Measurements from ENCODE around the gene NGEF.
"Not testable (repeated sequence)": the region's sequence is repeated elsewhere in the genome, so short reads cannot be mapped to it uniquely, and the experiment has no call there.

NGEF gene

DNA sequence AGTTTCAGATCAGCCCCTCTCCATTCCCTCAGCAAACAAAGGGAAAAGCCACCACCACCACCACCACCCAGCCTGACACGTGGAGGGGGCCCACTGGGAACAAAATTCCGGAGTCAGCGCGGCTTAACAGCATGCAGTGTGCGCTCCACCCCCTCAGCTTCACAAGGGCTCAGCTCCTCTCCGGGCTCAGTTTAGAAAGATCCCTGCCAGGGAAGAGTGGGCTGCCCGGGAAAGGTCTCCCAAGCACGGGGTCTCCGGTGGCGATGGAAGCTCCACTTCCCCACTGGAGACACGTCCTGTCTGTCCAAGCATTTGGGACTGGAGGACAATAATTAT is 87.3 kb downstream of the NGEF start:
- no peak for DNase-seq

DNA sequence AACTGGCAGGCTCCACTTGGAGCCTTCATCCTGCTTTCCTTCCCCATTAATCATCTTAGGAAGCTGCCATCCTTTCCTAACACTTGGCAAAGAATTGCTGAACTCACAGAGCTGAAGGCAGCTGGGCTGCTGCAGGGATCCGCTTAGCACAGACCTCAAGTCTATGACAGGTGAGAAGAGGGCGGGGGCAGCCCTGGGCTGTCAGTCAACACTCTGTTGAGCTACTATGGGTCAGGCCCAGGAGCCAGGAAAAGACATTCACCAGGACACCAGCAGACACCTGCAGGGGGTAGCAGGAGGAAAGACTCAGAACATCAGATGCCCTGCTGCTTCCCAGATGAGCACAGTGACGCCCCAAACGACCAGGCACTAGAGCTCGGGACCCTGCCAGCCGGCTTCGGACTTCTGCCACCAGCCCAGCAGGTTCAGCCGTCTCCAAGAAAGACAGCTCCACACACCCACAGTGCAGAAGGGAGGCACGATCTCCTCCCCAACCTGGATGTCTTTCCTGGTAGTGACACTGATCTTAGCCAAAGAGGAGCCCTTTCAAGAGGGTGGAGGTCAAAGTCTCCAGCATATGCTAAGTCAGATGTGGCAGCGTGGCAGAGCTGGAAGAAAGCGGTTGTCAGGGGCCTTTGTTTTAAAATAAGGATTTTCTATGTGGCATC is 87.8 kb downstream of the NGEF start:
- DNase-seq: no peak

DNA sequence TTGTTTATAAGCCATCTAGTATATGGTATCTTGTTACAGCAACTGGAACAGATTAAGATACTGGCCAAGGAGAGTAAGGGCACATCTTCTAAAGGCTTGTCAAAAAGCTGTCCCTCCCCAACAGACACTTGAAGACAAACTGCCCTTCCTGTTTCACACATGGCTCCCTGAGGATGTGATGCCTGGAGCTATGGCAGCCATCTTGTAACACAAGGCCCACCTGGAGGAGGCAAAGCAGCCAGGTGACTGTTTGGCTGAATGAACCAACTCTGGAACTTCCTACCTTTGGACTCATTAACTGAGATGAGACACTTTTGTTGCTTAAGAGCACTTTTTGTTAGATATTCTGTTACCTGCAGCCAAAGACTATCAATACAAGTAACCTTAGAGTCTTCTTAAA is 88.6 kb downstream of the NGEF start:
- DNase-seq: no peak

DNA sequence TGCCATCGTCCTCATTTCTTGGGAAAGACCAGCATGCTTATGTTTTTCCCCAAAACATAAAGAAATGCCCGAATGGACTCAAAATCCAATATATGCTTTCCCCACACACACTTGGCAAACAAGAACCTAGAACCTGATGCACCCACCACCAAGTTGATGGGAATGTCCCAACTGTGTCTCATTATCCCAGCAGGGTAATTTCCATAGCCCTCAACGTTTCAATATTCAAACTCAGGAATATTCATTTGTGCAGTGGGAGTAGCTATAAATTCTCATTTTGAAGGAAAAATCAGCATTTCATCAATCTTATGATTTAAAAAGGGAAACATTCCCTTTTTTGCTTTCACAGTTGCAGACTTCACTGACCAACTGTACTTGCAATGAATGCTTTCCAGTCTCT is 92.3 kb downstream of the NGEF start:
- DNase-seq: no peak

DNA sequence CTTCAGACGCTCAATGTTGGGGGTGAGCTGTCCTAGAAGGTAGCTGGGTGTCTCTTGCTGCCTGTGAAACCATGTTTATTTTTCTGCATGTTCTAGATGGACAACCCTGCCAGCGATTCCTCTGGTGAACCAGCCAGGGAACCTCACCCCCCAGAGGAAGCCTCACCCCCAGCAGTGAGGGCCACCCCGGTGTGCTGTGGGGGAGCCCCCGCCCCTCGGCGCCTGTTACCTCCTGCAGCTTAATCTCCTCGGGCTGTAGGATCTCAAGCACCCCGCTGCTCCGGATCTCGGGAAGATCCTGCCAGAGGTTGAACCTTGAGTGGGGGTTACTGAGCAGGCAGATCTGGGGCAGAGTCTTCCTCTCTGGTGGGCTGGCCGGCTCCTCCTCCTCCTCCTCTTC is 93.0 kb downstream of the NGEF start:
- DNase-seq: no peak

DNA sequence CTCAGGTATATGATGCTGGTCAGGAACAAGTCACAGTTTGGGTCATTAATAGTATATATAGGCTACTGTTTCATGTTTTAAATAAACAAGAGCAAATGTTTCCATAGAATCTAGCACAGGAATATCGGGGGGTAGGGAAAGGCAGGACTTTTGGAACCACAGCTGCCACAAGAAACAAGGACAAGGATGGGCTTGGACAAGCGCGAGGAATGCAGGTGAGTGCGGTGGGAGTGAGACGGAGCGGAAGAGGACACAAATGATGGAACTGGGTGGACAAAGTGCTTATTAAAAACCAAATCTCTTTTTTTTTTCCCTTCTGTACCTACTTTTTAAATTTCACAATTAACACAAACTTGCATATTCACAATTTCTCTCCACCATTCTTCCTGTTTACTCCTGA is 93.9 kb downstream of the NGEF start:
- DNase-seq: no peak

DNA sequence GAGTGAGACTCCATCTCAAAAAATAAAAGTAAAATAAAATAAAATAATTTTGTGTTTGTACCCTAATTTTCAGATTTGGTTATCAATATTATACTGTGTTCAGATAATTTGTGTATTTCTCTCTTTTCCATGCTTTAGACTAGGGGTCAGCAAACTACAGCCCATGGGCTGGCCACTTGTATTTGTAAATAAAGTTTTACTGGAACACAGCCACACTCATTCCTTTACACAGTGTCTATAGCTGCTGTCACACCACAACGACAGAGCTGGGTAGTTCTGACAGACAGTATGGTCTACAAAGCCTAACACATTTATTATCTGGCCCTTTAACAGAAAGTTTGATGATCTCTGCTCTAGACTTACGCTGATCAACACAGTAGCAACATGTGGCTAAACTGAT is 99.2 kb downstream of the NGEF start:
- no peak for DNase-seq

DNA sequence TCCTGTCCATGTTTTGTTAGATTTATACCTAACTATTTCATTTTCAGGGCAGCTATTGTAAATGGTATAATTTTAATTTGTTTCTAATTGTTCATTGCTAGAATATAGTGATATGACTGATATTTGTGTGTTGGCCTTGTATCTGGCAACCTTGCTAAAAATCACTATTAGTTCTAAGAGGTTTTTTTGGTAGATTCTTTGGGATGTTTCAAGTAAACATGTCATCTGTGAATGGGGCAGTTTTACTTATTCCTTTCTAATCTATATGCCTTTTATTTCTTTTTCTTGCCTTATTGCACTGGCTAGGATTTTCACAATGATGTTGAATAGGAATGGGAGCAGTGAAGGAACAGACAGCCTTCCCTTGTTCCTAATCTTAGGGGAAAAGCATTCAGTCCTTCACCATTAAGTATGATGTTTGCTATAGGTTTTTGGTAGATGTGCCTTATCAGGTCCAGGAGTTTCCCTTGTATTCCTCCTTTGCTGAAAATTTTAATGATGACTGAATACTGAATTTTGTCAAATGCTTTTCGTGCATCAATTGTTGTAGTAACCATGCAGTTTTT is 101.3 kb downstream of the NGEF start:
- DNase-seq: no peak

DNA sequence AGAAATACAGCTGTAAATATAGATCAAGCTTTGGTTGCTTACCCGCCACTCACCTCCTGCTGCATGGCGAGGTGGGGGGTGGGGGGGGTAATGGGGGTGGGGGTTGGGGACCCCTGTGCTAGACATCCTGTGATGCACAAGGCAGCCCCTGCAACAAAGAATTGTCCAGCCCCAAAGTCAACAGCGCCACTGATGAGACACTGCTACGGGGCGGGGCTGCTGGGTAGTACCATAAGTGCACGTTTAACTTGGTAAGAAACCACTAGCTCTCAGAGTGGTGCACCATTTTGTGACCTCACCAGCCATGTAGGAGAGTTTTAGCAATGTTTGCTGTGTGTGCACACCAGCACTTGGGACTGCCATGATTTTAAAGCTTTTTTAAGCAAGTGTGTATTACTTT is 102.7 kb downstream of the NGEF start:
- DNase-seq: no peak

DNA sequence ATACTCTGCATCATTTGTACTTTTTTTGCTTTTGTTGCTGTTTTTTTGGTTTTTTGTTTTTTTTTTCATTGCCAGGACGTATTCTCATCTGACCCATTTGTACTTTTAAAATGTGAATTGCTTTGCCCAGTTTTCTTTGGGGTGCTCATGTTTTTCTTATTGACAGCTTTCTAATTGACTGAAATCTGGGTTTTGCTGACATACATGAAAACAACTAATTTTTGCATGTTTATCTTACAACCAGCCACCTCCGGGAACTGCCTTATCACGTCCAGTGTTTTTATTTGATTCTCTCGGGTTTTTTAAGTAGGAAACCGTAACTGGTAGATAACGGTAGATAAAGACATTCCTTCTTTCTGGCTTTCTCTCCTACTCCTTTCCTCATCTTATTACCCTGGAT is 104.4 kb downstream of the NGEF start:
- no peak for DNase-seq

DNA sequence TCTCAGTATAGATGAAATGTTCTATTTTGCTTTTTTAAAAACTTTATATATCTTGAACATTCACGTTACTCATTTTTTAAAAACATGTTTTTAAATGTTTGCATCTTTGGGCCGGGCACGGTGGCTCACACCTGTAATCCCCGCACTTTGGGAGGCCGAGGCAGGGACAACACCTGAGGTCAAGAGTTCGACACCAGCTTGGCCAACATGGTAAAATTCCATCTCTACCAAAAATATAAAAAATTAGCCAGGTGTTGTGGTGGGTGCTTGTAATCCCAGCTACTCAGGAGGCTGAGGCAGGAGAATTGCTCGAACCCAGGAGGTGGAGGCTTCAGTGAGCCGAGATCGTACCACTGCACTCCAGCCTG is 105.4 kb downstream of the NGEF start:
- DNase-seq: not testable (repeated sequence)

DNA sequence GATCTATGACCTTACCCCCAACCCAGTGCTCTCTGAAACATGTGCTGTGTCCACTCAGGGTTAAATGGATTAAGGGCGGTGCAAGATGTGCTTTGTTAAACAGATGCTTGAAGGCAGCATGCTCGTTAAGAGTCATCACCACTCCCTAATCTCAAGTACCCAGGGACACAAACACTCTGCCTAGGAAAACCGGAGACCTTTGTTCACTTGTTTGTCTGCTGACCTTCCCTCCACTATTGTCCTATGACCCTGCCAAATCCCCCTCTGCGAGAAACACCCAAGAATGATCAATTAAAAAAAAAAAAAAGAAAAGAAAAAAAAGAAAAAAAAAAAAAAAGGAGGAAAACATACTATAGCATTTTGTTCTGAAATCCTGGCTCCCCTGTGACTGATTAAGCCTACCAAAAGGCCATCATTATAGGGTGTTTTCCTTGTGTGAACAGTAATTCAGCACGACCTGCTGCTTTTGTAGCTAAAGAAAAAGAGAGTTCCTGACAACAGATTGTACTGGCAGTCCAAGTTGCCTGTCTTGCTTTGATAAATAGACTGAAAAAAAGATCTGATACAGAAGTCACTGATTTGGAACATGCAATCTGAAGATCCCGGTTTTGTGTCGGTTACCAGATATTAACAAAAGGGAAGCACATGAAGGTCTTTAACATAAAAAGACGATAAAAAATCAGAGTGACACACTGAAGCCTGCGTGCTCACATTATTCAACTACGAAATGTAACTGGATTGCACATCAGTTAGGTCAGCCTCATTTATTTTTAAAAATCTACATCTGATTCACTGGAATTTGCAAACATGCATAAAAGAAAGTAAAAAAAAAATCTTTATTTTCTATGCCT is 106.0 kb downstream of the NGEF start:
- not testable (repeated sequence) for DNase-seq

DNA sequence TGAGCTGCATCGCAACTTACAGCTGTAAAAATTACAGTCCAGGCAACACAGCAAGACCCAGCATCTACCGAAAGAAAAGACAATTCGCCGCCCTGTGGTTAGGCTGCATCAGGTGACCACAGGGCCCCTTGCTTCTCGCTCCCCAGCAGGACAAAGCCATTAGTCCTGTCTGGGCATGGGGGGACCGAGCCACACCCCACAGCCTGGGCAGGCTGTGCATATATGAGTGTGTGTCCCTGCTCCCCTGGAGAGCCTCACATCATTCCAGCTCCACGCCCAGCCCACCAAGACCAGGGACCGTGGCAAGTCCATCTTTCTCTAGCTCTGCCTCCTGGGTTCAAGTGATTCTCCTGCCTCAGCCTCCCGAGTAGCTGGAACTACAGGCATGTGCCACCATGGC is 109.1 kb downstream of the NGEF start:
- no peak for DNase-seq

DNA sequence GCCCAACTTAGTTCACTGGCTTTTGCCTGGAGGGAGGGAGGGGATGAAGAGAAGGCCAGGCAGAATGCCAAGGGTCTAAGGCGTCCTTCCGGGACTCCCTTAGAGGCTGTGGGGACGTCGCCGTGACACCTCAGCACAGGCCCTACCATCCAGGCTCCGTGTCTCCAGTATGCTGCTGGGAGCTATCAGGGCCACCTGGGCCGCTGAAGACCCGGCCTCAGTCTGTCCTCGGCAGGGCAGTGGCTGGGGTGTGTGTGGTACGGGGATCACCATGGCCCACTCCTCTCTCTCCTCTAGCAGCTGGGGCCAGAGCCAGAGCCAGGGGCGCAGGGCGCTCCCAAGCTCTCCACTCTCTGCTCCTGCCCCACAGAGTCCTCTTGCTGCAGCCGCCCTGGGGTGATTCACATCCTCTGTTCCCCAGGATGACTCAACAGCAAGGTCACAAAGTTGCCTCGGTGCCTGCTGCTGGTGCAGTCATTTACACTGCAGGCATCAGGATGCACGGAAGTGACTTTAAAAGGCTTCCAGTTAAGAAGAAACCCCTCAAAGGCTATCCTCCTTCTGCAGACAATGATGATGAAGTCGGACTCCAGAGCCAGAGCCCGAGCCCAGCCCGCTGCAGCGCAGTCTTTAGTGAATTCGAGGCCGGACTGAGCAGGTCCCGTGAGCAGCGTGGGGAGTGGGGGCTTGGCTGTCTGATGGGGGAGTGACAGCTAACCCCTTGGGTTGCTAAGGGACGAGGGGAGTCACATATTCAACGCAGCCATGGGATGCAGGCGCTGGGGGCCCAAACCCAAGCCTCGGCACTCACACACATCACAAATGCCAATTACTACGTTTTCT is 111.1 kb downstream of the NGEF start:
- peak; percentile 29 for DNase-seq

DNA sequence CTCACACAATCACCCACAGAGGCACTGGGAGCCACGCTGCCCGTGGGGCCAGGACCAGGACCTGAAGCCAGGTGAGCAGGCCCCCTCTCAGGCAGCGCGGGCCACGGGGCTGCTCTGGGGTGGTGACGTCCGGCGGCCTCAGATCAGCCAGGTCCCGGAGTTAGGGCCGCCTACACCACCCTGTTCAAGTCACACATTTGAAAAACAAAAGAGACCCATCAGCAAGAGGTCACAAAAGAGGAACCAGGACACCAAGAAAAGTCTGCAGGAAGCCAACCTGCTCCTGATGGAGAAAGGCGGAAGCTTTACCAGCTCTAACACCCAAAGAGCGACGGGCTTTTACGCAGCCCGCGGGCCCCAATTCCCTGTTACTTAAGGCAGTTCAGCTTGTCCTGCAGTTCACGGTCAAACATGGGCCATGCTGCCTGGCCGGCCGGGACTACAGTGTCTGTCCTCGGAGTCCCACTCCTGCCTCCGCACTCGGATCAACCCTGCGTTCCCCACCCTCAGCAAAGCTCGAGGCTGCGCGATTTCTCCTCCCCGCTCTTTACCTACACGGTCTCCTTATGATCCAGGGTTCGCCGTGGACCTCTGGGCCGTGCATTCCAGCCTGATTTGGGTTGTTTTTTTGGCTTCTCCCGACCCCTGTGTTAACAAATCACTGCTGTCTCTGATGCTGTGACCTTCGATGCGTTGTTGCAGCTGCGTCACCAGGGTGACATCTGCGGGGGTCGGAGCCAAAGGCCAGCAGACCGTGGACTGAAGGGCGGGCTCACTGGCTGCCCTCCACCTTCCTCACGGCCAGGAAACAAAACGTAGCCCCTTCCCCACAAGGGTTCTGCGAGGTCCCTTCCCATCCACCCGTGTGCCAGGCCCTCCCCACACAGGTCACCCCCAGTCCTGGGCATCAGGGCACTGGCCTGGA is 112.0 kb downstream of the NGEF start:
- no peak for DNase-seq

DNA sequence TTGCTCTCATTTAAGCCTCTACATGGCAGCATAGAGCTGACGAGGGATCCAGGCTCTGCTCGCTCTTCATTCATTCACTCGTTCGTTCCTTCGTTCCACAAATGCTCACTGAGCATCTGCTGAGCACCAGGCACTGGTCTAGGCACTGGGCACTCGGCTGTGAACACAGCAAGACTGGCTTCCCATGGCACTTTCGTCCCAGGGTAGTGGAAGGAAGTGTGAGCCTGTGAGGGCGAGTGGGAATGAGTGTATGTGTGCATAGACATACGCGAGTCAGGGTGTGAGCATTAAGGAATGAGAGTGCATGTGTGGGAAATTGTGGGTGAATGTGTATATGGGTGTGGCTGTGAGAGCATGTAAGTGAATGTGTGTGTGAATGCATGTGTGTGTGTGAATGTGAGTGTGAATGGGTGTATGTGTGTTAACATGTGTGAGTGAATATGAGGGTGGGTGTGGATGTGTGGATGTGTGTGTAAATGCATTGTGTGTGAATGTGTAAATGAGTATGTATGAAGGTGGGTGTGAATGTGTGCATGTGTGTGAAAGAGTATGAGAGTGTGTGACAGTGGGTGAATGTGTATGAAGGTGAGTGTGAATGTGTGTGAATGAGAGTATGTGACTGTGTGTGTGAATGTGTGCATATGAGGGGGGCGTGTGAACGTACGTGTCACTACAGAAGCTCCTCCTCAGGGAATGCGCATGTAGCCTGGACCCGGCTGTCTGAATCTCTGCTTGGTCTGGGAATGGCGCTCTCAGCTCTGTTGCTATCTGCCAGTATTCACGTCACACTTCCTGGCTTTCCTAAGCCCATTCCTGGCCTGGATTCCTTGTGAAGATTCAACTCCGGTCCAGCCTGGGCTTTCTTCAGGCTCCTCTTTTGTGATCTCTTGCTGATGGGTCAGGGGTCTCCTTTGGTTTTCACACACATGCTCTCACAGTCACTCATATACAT is 114.2 kb downstream of the NGEF start:
- DNase-seq: no peak

DNA sequence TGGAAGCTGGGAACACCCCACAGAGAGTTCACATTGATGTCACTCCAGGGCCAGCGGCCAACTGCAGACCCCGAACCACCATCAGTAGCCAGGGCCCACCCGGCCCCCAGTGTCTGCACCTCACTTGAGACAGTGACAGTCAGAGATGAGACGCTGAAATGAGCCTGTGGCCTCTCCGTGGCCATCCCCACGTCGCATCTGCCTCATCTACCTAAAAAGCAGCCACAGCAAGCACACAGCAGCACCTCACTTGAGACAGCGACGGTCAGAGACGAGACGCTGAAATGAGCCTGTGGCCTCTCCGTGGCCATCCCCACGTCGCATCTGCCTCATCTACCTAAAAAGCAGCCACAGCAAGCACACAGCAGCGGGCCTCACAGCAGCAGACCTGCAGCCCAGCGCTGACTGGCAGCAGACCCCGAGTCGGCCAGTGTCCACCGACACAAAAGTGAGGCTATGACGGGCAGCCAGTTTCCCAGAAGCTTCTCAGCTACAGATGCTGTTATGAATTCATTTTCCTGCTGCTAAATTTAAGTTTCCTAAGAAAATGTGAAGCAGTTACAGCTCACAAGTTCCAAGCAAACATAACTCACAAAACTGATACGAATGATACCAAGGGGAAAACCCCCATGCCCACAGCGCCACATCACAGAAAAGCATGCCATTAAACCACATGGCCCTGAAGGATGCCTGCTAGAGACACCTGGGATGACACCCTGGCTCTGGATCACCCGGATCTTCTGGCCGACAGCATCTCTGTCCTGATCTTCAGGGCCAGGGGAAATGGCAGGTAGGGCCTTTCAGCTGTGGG is 115.3 kb downstream of the NGEF start:
- DNase-seq: peak; percentile 34

DNA sequence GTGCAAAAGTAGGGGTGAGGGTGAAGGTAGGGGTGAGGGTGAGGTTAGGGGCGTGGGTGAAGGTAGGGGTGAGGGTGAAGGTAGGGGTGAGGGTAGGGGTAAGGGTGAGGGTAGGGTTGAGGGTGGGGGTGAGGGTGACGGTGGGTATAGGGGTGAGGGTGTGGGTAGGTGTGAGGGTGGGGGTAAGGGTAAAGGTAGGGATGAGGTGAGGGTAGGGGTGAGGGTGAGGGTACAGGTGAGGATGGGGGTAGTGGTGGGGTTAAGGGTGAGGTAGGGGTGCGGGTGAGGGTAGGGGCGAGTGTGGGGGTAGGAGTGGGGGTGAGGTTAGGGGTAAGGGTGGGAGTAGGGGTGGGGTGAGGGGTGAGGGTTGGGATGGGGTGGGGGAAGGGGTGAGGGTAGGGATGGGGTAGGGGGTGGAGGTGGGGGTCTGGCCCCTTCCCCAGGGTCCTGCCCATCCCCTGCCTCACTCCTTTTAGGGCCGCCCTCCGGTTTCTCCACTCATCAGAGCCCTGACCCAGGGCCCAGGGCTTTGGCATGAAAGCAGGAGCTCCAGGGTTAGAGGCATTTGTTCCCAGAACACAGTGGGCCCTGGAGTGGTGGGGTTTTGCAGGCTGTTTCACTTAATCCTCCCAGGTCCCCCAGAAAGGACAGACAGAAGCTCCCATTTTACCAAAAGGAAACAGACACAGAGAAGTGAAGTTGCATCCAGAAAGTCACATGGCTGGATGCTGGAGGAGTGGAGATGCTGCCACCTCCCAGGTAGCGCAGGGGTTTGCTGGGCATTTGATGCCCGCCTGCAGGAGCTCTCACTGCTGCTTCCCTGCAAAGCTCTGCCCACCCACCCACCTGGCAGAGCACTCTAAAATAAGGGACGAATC is 116.1 kb downstream of the NGEF start:
- DNase-seq: no peak

DNA sequence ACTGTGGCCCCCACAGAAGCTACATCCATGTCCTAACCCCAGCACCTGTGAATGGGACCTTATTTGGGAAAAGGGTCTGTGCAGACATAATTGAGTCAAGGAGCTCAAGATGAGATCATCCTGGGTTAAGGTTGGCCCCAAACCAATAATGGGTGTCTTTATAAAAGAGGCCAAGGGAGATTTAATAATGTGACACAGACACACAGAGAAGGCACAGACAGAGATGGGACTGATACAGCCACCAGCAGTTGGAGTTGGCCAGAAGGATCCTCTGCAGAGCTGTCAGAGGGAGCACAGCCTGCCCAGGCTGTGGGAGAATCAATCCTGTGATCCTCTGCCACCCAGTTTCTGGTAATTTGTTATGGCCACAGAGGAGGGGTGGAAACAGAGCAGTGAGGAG is 116.9 kb downstream of the NGEF start:
- no peak for DNase-seq
